Mucosa of gallbladder (tissue), 1 donor: Measurements from ENCODE around the gene TSPAN32. TPM values are rescaled to one million over a fixed set of nuclear protein-coding genes. Genes with fewer than 3 reads are reported as not detected.

Experiments used
- DNase-seq: peaks from one replicate; pipeline ENCODE4 v3.0.0-alpha.2; 2020; ENCODE audit warnings: low spot score
- total RNA-seq: library from RNA; stranded (reverse); gene quantifications from one replicate; pipeline ENCODE4 v1.2.1, GENCODE V29; 2021
- donor health status: DM: no; HTN: no; CAD: no.

Gene TSPAN32
- total RNA-seq, 1 donor from 2014 or later: 1.1 TPM

GRCh38 chr11:2303627-2304505 is 2.1 kb downstream of the TSPAN32 start:
- DNase-seq: peak; percentile 9

- DNase-seq: peak; percentile 9
These were observed 2.8 kb downstream of the TSPAN32 start for GRCh38 chr11:2304506-2305139.

DNA sequence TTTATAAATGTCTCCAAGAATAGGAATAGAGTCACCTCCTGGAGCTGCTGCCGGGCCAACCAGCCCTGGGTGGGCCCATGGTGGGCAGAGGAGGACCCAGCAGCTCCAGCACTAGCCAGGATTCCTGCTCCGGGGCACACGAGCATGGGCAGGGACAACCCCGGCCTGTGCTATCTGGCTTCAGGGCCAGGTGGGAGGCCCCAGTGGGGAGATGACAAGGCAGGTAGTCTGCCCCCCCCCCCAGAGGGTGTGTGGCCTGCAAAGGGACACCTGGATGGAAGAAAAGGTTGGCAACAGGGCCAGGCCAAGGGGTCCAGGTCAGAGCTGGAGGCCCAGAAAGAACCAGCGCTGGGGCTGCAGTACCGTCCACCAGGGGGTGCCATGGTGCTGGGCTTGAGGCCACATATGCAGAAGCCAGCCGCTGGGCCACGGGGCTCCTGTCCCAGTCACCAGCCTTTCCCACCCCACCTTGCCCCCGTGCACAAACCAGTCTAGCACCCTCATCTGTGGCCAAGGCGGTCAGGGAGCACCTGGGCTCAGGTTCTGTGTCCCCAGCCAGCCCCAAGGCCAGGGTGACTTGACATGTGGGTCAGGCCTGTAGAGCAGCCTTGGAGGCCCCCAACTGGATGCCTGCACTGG is 3.4 kb downstream of the TSPAN32 start:
- DNase-seq: peak; percentile 86

GRCh38 chr11:2305788-2306451 is 4.1 kb downstream of the TSPAN32 start:
- no peak for DNase-seq

DNA sequence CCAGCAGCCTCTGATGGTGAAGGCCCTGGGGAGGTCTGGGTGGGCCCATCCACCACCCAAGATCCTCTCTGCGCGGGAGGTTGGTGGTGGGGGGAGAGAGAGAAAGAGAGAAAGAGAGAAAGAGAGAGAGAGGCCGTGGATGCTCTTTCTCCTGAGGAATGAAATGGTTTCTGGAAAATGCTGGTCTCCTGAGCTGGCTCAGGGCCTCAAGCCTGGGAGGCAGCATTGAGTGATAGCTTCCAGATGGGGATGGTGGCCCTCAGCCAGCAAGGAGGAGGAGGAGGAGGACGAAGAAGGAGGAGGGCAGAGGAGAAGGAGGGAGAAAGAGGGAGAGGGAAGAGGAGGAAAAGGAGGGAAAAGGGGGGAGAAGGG is 4.6 kb downstream of the TSPAN32 start:
- DNase-seq: peak; percentile 67

GRCh38 chr11:2306877-2307500 is 5.2 kb downstream of the TSPAN32 start:
- no peak for DNase-seq

GRCh38 chr11:2307501-2308331 is 5.9 kb downstream of the TSPAN32 start:
- DNase-seq: no peak

DNA sequence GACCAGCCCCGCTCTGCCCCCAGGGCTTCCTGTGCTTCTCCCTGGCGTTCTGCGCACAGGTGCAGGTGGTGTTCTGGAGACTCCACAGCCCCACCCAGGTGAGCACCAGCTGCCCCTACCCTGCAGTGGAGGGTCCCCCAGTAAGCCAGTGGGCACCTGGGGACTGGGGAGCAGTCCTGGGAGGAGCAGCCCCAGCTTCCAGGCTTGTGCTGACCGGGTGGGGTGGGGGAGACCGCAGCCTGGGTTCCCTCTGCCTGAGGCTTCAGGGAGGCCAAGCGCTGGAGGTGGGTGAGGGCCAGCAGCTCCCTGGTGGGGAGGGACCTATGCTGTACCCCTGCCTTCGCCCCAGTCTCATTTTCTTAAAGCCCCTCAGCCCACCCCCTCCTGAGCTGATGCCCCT is 6.9 kb downstream of the TSPAN32 start:
- DNase-seq: no peak

- DNase-seq: no peak
These were observed 7.6 kb downstream of the TSPAN32 start for GRCh38 chr11:2309251-2310072.

DNA sequence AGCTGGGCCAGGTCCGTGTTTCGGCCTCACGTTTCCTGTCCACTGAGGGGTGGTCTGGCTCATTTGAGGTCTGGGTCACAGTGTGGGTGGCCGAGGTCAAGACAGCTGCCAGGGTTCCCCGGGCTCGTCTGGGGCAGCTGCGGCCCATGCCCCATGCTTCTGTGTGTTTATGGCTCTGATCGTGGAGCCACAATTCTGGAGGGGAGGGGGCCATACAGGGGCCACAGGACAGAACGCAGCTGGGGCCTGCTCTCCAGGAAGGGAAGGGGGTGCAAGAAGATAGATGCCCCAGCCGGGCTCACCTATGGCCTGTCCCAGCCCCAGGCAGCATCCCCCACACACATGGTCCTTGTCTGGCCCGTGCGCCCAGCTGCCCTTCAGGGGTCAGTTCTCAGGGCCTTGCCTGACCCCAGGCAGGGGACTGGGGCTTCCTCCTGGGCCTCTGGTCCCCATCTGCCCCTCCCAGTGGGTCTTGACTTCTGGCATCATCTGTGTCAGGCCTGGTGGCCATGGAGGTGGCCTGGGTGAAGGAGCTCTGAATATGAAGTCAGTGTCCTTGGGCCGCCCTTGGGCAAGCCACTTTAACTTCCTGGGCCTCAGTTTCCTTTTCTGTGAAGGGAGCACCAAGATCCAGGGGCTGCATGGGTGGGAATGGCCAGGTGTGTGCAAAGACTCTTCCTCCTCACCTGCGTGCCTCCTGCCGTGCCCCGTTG is 8.4 kb downstream of the TSPAN32 start:
- no peak for DNase-seq

DNA sequence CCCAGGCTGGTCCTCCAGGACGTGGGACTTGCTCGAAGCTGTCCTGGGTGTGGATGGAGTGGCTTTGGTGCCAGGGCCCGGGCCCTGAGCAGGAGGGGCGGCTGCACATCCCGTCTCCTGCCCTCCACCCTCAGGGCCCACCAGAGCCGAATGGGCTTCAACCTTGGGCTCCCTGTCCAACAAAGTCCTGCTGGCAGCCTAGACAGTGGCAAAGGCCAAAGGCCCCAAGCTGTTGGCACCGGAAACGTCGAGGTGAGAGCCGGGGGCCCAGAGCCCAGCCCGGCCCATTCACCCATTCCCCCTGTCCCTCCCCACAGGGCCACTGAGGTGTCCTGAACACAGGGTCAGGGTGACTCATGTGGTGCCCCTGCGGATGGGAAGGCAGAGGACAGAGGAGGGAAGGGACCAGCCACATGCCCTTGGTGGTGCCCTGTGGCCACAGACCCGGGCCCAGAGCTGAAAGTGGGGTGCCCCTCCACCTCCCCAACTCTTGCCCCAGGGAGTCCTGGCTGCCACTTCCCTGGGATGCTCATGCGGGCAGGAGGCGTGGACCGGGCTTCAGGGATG is 9.1 kb downstream of the TSPAN32 start:
- DNase-seq: no peak

DNA sequence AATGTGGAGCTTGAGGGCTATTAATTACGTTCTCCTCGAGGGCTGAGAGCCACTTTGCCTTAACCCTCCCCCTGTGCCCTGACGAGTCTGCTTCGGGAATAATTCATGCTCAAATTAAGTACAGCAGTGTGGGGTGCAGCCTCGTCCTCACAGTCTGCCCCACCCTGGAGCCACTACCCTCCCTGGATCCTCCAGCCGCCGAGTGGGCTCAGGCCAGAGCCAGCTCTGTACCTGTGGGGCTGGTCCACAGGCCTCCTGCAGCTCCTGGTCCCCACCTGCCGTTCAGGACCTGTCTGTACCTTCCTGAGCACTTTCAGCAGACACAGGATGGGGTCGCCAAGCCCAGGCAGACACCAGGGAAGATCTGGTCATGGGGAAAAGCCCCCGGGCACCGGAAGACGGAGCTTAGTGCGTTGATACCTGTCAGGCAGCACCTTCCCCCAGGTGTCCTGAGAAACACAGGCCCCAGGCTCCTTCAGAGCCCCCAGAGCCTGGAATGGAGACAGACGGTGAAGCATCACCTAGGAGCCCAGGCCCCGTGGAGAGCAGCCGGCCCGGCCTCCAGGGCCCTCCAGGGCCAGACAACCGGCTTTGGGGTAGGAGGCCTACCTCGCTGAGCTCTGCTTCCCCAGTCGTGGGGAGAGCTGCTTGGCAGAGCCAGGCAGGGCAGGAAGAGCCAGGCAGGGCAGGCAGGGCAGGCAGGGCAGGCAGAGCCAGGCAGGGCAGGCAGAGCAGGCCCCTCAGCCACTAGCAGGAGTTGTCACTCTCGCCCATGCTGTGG is 9.7 kb downstream of the TSPAN32 start:
- no peak for DNase-seq

DNA sequence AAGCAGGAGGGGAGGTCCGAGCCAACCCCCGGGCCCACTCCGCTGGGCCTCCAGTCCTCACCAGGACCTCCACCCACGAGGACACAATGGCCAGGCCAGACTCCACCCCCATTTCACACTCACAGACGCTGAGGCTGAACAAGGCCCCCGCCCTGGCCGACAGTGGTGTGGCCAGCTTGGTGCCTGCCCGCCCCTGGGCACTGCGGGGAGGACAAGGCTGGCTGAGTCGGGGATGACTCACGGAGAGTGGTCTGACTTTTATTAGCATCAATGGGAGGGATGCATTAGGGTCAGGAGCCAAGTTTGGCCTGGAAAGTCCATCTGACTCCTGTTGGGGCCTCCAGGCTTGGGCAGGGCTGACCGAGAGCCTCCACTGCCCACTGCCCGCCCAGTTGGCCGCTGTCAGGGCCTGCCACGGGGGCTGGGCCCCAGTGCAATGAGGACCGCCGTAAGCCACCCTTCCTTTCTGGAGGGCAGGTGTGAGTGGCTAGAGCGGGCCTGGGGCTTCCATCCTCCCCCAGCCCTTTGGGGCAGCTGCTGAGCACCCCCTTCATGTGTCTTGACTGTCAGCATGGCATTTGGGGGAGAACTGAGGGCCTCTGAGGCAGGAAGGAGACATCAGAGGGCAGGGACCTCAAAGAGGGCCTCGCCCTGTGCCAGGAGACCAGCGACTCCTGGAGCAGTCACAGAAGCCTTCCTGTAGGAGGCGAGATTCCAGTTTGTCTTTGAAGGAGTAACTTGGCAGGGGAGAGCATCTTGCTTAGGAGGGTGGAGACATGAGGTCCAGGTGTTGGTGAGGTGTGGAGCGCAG is 10.6 kb downstream of the TSPAN32 start:
- DNase-seq: no peak

GRCh38 chr11:2313051-2313951 is 11.5 kb downstream of the TSPAN32 start:
- no peak for DNase-seq

DNA sequence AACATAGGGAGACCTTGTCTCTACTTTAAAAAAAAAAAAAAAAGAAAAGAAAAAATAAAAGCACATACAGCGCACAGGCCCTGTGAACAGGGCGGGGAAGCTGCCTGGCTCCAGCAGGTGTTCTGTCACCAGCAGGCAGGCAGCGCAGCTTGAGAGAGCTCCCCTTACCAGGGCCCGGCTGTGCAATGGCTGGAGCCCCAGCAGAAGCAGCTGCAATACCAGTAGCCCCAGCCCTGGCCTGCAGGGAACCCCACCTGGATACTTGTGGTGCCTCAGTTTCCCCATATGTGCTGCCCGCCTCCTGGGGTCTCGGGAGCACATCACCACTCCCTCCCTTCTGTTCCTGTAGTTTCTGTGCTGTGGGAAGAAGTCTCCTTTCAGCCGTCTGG is 12.3 kb downstream of the TSPAN32 start:
- no peak for DNase-seq
